HG03064 (cell line): ENCODE results near the gene SMIM38.
"Not testable (repeated sequence)": the region's sequence is repeated elsewhere in the genome, so short reads cannot be mapped to it uniquely, and the experiment has no call there.

Experiments used
- ATAC-seq: cut with Tn5 transposase; IDR thresholded peaks from one replicate; pipeline ENCODE4 v1.9.1; 2021; ENCODE audit warnings: low read depth; ENCODE audit not compliant: unreplicated experiment

SMIM38 gene

DNA sequence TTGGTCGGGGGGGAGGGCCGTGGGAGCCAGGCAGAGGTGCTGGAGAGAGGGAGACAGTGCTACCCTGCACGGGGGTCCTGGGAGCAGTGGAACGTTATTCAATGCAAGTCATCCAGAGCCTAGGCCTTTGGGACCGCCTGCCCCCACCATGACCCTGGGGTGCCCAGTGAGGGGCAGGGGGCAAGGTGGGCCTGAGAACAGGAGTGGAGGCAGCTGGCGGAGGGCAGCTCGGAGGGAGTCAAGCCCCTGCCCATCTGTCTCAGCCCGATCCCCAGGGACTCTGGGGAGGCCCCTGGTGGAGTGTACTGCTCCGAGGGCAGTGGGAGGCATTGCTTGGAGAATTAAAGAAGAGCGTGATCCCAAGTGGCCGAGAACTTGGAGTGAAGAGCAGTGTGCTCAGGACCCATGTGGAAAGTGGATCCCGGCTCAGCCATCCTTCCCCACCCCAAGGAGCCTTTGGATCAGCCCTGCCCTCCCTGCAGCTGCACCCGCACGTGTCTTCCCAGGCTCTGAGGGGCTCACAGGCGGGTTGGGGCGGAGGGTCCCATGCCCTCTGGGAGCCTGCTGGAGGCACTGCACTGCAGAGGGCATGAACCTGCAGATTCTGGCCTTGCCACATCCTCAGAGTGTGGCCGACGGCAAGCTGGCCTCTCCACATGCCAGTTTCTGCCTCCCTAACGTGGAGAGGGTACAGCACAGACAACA lies 34.0 kb upstream of the SMIM38 start:
- ATAC-seq: no peak

DNA sequence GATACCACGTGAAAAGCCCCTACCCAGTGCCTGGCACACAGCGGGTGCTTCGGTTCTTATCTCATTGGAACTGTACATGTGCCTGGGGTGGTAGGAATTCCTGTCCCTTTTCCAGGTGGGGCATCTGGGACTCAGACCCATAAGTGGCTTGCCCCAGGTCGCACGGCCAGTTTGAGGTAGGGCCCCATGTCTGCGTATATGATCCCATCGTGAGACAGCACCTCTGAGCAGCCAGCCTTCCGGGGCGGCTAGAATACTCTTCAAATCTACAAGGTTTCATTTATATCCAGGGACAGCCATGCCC lies 33.5 kb upstream of the SMIM38 start:
- no peak for ATAC-seq

DNA sequence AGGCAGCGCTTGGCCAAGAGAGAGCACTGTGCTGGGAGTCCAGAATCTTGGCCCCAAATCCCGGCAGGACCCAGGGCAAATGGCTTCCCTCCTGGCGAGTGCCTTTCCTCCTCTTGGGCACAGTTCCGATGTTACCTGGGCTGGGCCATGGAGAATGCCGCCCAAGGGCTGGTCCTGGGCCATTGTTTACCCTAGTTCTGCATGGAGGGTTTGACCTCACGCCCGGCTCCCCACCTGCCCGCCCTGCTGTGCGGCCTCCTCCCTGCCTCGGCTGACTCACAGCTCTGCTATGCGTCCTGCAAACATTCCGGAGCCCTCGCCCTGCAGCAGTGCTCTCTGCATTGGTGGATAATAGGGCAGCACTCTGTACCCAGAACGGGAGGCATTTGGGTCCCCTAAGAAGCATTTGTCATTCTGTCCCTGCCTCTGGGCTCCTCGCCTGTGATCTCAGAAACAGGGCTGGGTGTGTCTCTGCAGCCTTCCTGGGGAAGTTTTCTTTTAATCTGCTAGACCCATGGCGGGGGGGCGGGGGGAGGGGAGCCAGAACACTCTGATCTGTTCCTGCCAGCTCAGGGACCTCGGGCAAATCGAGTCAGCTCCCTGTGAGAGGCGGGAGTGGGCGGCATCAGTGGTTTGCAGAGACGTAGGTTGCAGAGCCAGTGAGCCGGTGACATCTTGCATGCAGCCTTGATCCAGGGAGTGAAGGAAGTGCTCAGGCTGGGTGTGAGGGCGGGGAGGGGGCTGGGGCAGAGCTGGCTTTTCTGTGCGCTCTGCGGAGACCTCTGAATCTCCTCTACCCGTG lies 32.9 kb upstream of the SMIM38 start:
- no peak for ATAC-seq

DNA sequence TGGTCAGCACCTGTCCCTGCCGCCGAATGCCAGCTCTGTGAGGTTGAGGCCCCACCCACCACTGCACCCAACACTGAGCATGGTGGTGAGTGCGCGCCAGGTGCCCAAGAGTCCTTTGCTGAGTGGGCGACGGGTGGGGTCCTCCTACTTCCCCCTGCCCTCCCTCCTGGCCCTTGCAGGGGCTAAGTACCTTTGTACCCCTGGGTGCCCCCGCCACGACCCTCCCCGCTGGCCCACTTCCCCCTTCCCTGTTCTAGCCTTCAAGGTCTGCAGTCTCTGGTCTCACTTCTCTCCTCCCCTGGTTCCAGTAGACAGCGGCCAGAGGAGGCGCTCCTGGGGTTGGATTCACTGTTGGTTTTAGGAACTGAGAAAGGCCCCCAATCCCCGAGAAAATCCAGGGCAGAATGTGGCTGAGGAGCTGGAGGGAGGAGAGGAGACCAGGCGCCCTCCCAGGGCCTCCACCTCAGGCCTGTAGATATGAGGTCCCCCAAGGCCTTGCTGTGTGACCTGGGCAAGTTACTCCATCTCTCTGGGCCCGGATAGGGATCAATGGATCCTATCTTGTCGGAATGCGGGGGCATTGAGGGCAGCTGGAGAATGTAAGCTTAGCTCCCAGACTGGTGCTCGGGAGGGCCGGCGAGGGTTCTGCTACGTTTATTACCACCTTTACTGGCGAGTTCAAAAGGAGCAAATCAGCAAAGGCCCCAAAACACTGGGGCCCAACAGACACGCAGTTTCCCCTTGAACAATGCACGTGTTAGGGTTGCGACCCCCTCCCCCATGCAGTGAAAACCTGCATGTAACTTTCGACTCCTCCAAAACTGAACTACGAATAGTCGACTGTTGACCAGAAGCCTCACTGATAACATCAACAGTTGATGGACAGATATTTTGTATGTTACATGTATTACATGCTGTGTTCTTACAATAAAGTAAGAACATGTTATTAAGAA lies 31.9 kb upstream of the SMIM38 start:
- no peak for ATAC-seq

DNA sequence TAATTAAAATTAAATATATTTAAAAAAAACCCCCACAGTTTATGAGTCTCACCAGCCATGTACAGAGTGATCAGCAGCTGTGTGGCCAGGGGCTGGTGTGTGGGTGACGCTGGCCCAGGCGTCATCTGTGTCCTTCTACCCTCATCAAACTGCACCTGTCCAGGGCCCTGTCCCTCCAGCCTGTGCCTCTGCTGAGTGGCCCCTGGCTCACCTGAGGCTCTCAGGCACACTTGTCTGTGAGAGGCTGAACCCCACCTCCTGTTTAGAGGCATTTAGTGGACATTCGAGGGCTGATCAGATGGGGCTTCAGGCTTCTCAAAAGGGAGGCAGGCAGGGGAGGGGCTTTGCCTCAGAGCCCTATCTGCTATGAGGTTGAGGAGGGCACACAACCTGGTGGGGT lies 29.9 kb upstream of the SMIM38 start:
- no peak for ATAC-seq

DNA sequence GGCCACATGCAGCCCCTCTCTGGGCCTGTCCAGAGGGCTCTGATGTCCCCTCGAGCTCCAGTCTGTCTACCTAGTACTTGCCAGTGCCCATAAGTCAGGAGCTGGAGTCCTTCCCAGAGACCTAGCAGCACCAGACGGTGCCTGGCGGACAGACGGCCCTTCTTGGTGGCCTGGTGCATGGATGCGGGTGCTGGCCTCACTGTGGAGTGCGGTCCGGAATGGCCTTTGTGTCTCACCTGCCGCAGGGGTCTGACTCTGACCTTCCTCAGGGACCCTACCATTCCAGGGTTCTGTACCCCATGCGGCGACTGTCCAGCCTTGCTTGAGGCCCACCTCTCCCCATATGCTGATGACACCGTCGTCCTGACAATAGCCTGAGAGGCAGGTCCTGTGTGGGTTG lies 29.4 kb upstream of the SMIM38 start:
- ATAC-seq: no peak

DNA sequence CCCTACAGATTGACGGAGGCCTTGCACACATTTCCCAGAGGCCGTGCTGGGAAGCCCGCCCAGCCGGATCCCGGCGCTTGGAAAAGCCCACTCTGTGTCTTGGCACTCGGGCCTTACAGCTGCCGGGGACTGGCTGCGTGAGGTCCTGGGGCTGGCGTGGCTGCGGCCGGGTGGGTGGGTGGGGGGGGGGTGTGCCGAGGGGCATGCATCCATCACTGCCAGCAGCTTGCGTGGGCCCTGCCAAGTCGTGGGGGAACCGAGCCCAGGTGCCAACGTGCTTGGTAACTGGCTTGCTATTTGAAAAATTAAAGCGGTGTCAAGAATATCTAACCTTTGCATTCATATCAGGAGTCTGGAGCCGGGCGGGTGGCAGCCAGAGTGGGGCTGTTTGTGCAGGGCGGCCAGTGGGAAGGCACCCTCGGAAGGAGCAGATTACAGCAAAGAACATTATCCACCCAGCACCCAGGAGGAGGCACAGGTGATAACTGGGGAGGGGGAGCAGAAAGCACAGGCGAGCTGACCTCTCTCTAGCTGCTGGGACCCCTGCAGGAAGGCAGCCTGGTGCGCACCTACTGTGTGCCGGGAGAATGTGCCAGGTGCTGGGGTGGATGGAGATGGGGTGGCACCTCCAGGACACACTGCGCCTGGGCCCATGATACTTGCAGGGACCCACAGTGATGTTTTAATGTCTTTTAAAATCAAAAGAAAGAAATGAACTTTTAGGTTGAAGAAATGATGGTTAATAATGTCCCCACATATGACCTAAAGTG lies 28.5 kb upstream of the SMIM38 start:
- no peak for ATAC-seq

DNA sequence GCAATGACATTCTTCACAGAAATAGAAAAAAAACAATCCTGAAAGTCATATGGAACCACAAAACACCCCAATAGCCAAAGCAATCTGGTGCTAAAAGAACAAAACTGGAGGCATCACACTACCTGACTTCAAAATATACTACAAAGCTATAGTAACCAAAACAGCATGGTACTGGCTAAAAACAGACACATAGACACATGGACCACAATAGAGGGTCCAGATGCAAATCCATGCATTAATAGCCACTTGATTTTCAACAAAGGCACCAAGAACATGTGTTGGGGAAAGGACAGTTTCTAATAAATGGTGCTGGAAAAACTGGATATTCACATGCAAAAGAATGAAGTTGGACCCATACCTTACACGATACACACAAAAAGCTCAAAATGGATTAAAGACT lies 27.9 kb upstream of the SMIM38 start:
- no peak for ATAC-seq

DNA sequence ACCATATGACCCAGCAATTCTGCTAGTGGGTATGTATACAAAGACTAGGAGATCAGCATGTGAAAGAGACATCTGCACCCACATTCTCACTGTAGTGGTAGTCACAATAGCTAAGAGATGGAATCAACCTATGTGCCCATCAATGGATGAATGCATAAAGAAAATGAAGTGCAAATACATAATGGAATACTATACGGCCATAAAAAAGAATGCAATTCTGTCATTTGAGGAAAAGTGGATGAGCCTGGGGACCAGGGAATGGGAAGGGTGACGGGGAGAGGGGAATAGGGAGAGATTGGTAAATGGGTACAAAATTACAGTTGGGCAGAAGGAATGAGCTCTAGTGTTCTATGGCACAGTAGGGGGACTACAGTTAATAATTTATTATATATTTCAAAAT lies 26.7 kb upstream of the SMIM38 start:
- no peak for ATAC-seq

DNA sequence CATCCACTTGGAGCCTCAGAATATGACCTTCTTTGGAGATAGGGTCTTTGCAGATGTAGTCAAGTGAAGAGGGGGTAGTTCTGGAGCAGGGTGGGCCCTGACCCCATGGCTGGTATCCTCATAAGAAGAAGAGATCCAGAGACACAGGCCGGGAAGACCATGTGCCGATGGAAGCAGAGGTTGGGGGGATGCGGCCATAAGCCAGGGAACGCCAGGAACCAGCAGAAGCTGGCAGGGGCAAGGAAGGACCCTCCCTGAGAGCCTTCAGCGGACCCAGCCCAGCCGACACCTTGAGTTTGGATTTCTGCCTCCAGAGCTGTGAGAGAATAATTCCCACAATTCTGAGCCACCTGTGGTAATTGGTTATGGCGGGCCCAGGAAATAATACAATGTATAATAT lies 26.1 kb upstream of the SMIM38 start:
- ATAC-seq: no peak

DNA sequence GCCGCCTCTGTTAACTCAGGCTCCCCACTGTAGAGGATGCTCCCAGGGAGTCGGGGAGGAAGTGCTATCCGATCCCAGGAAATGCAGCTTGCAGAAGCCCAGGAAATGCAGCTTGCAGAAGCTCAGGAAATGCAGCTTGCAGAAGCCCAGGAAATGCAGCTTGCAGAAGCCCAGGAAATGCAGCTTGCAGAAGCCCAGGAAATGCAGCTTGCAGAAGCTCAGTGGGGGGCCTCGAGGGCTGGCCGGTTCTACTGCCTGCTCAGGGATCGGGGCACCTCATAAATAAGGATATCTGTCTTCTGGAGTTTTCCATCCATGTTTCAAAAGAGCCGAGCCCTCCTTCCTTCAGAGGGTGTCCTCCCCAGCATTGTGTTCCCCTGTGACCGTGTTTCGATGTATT lies 25.1 kb upstream of the SMIM38 start:
- ATAC-seq: no peak

DNA sequence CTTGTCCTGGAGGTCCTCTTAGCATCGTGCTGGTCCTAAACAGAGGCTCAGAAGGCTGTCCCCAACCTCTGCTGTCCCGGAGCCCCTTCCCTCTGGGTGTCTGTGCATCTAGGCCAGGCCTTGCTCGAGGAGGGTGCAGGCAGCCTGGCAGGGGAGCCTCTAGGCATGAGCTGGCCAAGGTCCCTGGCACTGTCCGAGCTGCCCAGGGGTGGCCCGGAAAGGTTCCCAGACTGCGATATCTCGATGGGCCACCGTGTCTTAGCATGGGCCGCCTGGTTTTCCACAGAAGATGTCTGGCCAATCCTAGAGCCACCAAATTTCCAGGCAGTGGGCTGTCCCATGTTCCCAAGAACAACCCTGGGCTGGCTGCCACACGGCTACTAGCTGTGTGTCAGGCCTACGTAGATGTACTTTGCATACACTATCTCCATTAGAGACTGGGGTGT lies 24.6 kb upstream of the SMIM38 start:
- no peak for ATAC-seq

DNA sequence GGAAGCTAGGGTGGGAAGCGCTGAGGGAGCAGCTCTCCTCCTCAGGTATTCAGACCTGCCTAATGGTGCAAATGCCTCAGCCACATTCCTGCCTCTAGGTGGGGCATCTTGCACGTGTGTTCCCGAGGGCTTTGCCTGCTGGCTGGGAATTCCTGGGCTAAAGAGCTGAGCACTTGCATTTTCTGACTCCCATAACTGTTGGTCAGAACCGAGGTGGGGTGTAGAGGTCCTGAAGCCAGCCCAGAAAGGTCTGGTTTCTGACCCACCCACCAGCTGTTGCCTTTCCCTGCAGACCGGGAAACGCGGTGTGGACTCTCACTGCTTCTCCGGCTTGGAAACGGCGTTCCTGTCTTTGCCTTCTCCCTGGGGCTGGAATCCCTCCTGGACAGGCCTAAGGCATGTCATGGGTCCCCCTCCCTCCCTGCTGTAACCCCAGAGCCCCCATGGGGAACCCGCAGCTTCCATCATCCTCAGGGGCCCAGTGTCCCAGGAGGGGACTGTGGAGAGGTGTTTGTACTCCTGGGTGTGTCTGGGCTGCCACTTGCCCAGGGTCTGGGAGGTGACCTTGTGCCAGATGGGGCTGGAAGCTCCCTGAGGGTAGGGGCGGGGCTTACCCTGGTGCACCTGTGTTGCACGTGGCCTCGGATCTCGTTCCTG lies 24.0 kb upstream of the SMIM38 start:
- no peak for ATAC-seq

DNA sequence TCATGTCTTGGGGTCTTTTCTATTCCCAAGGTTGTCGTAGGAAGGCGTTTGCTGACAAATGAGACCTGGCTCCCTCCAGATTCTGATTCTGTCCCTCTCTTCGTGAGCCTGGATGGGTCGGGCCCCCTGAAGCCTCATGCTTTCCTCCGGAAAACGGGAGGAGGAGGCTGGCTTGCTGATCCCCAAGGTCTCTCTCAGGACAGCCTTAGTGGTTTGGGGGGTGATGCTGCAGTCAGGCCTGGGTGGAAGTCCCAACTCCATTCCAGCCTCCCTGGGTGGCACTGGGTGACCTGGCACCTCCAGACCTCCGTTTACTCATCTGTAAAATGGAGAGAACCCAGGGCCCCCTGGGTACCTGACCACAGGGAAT lies 23.4 kb upstream of the SMIM38 start:
- ATAC-seq: no peak

DNA sequence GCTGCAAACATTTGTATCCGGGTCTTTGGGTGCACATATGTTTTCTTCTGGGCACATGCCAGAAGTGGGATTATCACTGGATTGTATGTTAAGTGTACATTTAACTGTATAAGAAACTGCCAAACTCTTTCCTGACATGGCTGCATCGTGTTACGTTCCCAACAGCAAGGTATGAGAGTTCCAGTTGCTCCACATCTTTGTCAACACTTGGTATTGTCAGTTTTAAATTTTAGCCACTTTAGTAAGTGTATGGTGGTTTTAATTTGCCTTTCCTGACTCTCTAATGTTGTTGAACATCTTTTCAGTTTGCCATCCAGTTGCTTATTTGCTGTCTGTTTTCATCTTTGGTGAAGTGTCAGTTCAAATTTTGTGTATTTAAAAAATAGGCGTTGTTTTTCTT lies 22.5 kb upstream of the SMIM38 start:
- ATAC-seq: no peak

DNA sequence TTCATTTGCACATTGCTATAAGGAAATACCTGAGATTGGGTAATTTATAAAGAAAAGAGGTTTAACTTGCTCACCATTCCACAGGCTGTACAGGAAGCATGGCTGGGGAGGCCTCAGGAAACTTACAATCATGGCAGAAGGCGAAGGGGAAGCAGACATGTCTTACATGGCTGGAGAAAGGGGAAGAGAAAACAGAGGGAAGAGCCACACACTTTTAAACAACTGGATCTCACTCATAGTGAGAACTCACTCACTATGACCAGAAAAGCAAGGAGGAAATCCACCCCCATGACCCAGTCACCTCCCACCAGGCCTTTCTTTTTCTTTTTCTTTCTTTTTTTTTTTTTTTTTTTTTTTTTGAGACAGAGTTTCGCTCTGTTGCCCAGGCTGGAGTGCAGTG lies 21.6 kb upstream of the SMIM38 start:
- ATAC-seq: not testable (repeated sequence)

DNA sequence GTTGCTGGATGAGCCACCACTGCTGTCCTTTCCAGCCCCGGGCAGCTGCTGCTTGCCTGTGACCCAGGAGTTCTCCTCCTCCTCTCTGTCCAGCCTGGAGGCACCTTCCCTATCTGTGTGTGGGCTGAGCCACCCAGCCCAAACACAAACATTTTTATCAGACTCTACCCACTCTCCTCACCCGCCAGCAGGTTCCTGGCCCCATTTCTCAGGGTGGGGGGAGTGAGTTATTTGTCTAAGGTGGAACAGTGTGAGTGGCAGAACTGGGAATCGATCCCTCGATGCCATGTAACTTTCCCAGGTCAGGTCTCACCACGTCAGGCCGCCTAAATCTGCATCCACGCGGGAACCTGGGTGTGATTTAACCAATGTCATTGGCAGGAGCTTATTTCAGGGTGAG lies 20.8 kb upstream of the SMIM38 start:
- no peak for ATAC-seq

DNA sequence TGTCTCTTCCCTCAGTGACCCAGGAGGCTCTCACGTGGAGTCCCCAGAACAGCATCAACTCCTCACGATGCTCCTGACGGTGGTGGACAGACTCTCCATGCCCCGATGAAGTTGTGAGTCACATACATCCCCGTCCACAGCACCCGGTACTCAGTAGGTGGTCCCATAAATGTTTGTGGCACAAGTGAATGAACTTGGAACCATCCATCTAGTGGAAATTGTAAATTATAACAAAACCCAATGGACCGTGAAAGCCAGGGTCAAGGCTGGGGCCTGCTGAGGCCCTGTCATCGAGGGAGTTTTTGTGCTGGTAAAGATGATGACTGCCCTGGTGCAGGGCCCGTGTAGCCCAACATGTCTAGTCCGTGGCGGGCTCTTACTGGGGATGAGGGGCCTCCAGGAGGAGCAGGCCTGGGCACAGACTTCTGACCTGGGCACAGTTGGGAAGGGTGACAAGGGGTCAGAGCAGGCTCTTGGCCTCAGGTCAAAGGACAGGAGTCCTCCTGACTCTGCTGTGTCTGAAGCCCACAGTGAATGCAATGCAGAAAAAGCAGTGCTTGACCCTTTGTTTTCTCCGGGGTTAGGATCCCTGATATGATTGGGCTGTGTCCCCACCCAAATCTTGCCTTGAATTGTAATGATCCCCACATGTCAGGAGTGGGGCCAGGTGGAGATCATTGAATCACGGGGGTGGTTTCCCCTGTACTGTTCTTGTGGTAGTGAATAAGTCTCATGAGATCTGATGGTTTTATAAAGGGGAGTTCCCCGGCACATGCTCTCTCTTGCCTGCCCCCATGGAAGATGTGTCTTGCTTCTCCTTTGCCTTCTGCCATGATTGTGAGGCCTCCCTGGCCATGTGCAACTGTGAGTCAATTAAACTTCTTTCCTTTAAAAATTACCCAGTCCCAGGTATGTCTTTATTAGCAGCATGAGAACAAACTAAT lies 20.0 kb upstream of the SMIM38 start:
- no peak for ATAC-seq

DNA sequence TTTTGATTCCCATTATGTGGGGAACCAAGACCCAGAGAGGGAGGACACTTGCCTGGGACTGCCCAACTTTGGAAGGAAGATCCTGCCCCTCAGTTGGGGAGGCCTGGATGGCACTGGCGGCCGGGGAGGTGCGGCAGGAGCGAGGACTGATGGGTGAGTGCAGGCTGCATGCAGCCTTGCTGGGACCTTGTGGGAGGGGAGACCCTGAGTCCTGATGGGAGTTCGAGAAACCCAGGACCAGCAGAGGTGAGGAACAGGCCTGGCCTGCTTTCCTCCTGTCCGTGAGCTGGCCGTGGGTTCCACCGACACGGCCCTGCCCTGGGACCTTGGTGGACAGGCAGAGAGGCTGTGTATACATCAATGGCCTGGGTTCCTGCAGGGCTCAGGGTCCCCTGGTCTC lies 19.3 kb upstream of the SMIM38 start:
- ATAC-seq: no peak
